Right cardiac atrium (tissue), 5 donors: ENCODE data around the gene ACSM3. TPM values are rescaled to one million over a fixed set of nuclear protein-coding genes. Genes with fewer than 3 reads are reported as not detected.
"Not testable (repeated sequence)": the region's sequence is repeated elsewhere in the genome, so short reads cannot be mapped to it uniquely, and the experiment has no call there.

Source experiments
- ATAC-seq, 2 donors: fragments of 200-7000 bp; cut with Tn5 transposase; one replicate each; pipeline versions ENCODE4 v1.8.0 to v1.9.1; 2020; ENCODE audit warnings: moderate library complexity in 2 of 2, mild to moderate bottlenecking in 1 of 2
- DNase-seq, 3 donors: peaks; one replicate each; pipeline ENCODE4 v3.0.0-alpha.2; 2020
- H3K27ac ChIP-seq: one replicate; pipeline ENCODE4 v1.5.1; 2013; ENCODE audit warnings: mild to moderate bottlenecking, low read length, control low read depth, moderate library complexity
- H3K27me3 ChIP-seq: one replicate; pipeline ENCODE4 v1.6.1; 2013; ENCODE audit not compliant: control insufficient read depth, insufficient read depth
- H3K4me1 ChIP-seq: one replicate; pipeline ENCODE4 v1.6.1; 2013; ENCODE audit warnings: low read length; ENCODE audit not compliant: control insufficient read depth, insufficient read depth
- H3K4me3 ChIP-seq: one replicate; pipeline ENCODE4 v1.5.1; 2013; ENCODE audit warnings: low read length, control low read depth
- H3K9me3 ChIP-seq: one replicate; pipeline ENCODE4 v1.6.1; 2013; ENCODE audit warnings: low read length; ENCODE audit not compliant: control insufficient read depth
- WGBS: extraction: QIAGEN DNeasy Blood & Tissue Kit; methylation state at CpG from one replicate; pipeline ENCODE4 v1.1.7; 2013; 5-methylcytosine and 5-hydroxymethylcytosine counted together
- intact Hi-C, 4 donors: fragments of 100-400 bp; cut with DNase I; formaldehyde crosslinking; loops; one replicate each; pipeline versions ENCODE4 v1.11.0 to v1.14.0; 2022 to 2023
- polyA plus RNA-seq: library from polyadenylated mRNA; stranded (reverse); fragments of 200-250 nt; gene quantifications from one replicate; pipeline ENCODE4 v1.2.3, GENCODE V29; 2013
- total RNA-seq, 4 donors: library from RNA; stranded (reverse); fragmentation: NEBNext Ultra II Directional; extraction: Animal tissue kit (Norgen Biotek cat#: 25700); gene quantifications; one replicate each; pipeline ENCODE4 v1.2.1, GENCODE V29; 2021
- donor health status: healthy with polysubstance abuse.
- donor health status: DM: no; HTN: yes; CAD: no.
- donor health status: DM: no; HTN: no; CAD: no.
- donor health status: DM: no; HTN: yes; CAD: no; lungs with severe emphysema.
- donor health status: DM: yes; HTN: yes; CAD: no.

Gene ACSM3
- total and polyA plus RNA-seq, 5 donors = 8.1 to 21.4 (median 16.2) TPM

GRCh38 chr16:20740901-20741521 is 22.8 kb upstream of the ACSM3 start:
- intact Hi-C loops = no loop called here
- no peaks in the 10 kb centered on the region for H3K9me3 ChIP-seq
- H3K4me1 ChIP-seq = peaks cover 6% of the 10 kb centered on the region
- peak overlapping the region; percentile 80 for H3K4me3 ChIP-seq
- ATAC-seq = peak; percentile 95 to 96
- peak; percentile 92 to 96 (median 95) for DNase-seq
- H3K27me3 ChIP-seq = no peaks in the 10 kb centered on the region
- under 1% methylated on average over 36 of the region's 36 CpGs for WGBS
- H3K27ac ChIP-seq = peak overlapping the region; percentile 82

- Histone ChIP-seq H3K27ac (peak within 1 kb of the TSS; percentile 82), H3K4me3 (peak within 1 kb of the TSS; percentile 80), H3K27me3 (no peaks in the 10 kb centered on the region), H3K9me3 (no peaks in the 10 kb centered on the region), H3K4me1 (peaks cover 6% of the 10 kb centered on the region)
- peak; percentile 97 to 99 (median 99) for DNase-seq
- intact Hi-C loops = no loop called here
- ATAC-seq = peak; percentile 98
- 5% methylated on average over 42 of the region's 42 CpGs for WGBS
These were observed 22.1 kb upstream of the ACSM3 start, which contains the start of gene THUMPD1 for GRCh38 chr16:20741554-20742285. TSS of gene THUMPD1 (minus strand) at chr16:20741818. CDS start at chr16:20741739, 79 bp downstream.

- H3K27ac ChIP-seq = no peak overlapping the region
- no peaks in the 10 kb centered on the region for H3K9me3 ChIP-seq
- DNase-seq (no peak), ATAC-seq (no peak)
- no peaks in the 10 kb centered on the region for H3K27me3 ChIP-seq
- no peak overlapping the region for H3K4me3 ChIP-seq
- H3K4me1 ChIP-seq = peaks cover 6% of the 10 kb centered on the region
- intact Hi-C loops = no loop called here
These were observed 20.2 kb upstream of the ACSM3 start for GRCh38 chr16:20743591-20743990.

DNA sequence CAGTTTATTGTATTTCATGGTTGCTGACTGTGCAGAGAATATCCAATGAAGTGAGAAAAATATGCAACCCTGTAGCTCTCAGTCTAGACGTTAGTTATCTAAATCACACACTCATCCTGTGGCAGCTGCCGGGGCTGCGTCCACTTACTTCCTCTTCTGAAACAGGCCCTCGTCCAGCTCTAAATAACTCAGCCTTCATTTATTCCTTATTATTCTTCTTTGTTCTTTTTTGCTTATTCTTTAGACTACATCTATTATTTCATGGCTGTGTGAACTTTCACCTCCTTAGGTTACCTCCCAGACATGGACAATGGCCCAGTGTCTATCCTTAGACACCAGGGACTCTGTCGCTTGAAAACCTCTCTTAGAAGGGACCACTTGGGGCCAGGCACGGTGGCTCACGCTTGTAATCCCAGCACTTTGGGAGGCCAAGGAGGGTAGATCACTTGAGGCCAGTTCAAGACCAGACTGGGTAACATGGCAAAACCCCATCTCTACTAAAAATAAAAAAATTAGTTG is 18.8 kb upstream of the ACSM3 start:
- ATAC-seq = no peak
- Histone ChIP-seq H3K27ac (no peak overlapping the region), H3K4me3 (no peak overlapping the region), H3K27me3 (no peaks in the 10 kb centered on the region), H3K9me3 (no peaks in the 10 kb centered on the region), H3K4me1 (peaks cover 3% of the 10 kb centered on the region)
- DNase-seq = peak in 2 of 3 donors; percentile 44 to 61
- 34% methylated on average over 7 of the region's 7 CpGs for WGBS
- intact Hi-C loops = no loop called here

GRCh38 chr16:20746461-20746860 is 17.4 kb upstream of the ACSM3 start:
- no peak overlapping the region for H3K4me3 ChIP-seq
- intact Hi-C loops = no loop called here
- WGBS = 97% methylated on average over 3 of the region's 3 CpGs
- DNase-seq = no peak
- no peak overlapping the region for H3K27ac ChIP-seq
- H3K4me1 ChIP-seq = no peaks in the 10 kb centered on the region
- no peak for ATAC-seq
- no peaks in the 10 kb centered on the region for H3K27me3 ChIP-seq
- no peaks in the 10 kb centered on the region for H3K9me3 ChIP-seq

- no peak overlapping the region for H3K4me3 ChIP-seq
- ATAC-seq (no peak), DNase-seq (no peak)
- no peaks in the 10 kb centered on the region for H3K27me3 ChIP-seq
- 70% methylated on average over 4 of the region's 4 CpGs for whole genome bisulfite sequencing
- H3K9me3 ChIP-seq = no peaks in the 10 kb centered on the region
- intact Hi-C loops = no loop called here
- H3K27ac ChIP-seq = no peak overlapping the region
- no peaks in the 10 kb centered on the region for H3K4me1 ChIP-seq
These were observed 16.6 kb upstream of the ACSM3 start for GRCh38 chr16:20747030-20747816.

DNA sequence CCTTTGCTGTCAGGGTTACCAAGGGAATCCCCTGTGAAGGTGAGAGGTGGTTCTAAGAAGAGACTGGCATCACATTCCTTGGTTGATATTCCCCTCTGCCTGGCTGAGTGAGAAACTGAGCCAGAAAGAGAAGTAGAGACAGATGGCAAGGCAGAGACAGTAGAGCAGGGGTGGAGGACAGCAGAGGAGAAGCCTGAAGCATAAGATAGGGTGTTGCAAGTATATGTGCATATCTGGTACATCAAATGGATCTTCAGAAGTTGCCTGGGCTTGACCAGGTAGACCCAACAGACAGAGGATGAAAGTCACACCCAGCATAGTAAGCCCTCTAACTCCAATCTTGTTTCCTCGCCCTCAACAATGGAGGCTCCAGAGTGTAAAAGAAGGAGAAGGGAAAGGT is 14.3 kb upstream of the ACSM3 start:
- ATAC-seq = no peak
- intact Hi-C loops = no loop called here
- Histone ChIP-seq H3K9me3 (no peaks in the 10 kb centered on the region), H3K27me3 (no peaks in the 10 kb centered on the region), H3K4me1 (no peaks in the 10 kb centered on the region), H3K27ac (no peak overlapping the region), H3K4me3 (no peak overlapping the region)
- DNase-seq = no peak
- WGBS = 97% methylated on average over 1 of the region's 1 CpG

DNA sequence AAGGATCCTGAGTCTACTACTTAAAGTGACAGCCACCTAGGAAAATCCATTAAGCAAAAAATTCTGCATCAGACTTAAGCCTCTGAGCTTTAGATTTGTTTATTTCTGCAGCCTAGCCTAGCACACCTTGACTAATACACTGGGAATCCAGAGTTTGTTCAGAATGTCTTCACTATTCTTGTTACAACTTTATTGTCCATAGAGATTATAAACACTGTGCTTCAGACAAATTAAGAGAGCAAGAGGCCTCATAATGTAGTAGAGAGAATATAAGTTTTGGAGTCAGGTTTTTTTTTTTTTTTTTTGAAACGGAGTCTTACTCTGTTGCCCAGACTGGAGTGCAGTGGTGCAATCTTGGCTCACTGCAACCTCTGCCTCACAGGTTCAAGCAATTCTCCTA is 13.3 kb upstream of the ACSM3 start:
- no peaks in the 10 kb centered on the region for H3K9me3 ChIP-seq
- ATAC-seq (no peak), DNase-seq (no peak)
- H3K4me1 ChIP-seq = no peaks in the 10 kb centered on the region
- H3K27ac ChIP-seq = no peak overlapping the region
- intact Hi-C loops = no loop called here
- H3K27me3 ChIP-seq = no peaks in the 10 kb centered on the region
- no peak overlapping the region for H3K4me3 ChIP-seq
- 88% methylated on average over 1 of the region's 1 CpG for WGBS

DNA sequence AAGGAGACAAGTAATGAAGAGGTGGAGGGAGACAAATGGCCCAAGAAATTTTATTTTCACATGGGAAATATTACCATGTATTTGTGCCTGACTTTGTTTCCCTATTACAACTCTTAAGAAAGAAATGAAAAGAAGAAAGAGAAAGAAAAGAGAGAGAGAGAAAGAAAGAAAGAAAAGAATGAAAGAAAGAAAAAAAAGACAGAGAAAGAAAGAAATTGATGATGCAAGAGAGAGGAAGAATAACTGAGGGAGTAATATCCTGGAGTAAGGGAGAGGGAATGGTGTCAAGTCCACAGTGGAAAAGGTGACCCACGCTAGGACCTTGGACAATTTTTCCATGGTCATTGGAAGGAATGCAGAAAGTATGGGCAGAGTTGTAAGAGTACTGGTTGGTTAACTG is 10.1 kb upstream of the ACSM3 start:
- Histone ChIP-seq H3K4me3 (no peak overlapping the region), H3K27me3 (no peaks in the 10 kb centered on the region), H3K9me3 (no peaks in the 10 kb centered on the region), H3K4me1 (no peaks in the 10 kb centered on the region), H3K27ac (no peak overlapping the region)
- 49% methylated on average over 1 of the region's 1 CpG for WGBS
- DNase-seq (no peak), ATAC-seq (no peak)
- intact Hi-C loops = no loop called here

DNA sequence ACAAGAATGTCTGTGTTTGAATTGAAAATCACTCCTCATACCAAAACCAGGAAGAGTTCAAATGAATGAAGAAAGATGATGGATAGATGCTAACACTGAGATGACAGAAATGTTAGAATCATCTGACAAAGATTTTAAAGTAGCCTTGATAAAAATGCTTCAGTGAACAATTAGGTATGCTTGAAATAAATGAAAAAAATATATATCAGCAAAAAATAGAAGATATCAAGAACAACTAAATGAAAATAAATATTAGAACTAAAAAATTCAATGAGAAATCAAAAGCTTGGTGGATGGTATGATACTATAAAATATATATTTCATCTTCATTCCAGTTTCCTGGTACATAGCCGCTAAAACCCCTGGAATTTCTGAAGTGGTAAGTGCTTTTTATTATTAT is 8.6 kb upstream of the ACSM3 start:
- DNase-seq (no peak), ATAC-seq (no peak)
- WGBS = 83% methylated on average over 1 of the region's 1 CpG
- Histone ChIP-seq H3K4me3 (no peak overlapping the region), H3K27me3 (no peaks in the 10 kb centered on the region), H3K4me1 (no peaks in the 10 kb centered on the region), H3K27ac (no peak overlapping the region), H3K9me3 (no peaks in the 10 kb centered on the region)
- intact Hi-C loops = no loop called here

GRCh38 chr16:20755799-20756198 is 8.0 kb upstream of the ACSM3 start:
- ATAC-seq, H3K9me3 ChIP-seq, DNase-seq, intact Hi-C loops, H3K4me3 ChIP-seq, H3K27me3 ChIP-seq, H3K27ac ChIP-seq, H3K4me1 ChIP-seq: not testable (repeated sequence)
- WGBS = 93% methylated on average over 3 of the region's 5 CpGs
